Hepatocyte (in vitro differentiated cells): ENCODE data around the gene ENTR1. TPM values are rescaled to one million over a fixed set of nuclear protein-coding genes. Genes with fewer than 3 reads are reported as not detected.

Source experiments
- DNase-seq: peaks from one replicate; pipeline ENCODE4 v3.0.0-alpha.2; 2016; ENCODE audit warnings: low spot score
- H2AFZ ChIP-seq: fragments of 200-600 bp; sonication (generic); 2 replicates; pipeline ENCODE4 v1.6.0; 2016; ENCODE audit warnings: antibody characterized with exemption, mild to moderate bottlenecking
- H3K27ac ChIP-seq: fragments of 200-600 bp; sonication (generic); 2 replicates; pipeline ENCODE4 v1.5.1; 2016; ENCODE audit warnings: mild to moderate bottlenecking
- H3K27me3 ChIP-seq: fragments of 200-600 bp; sonication (generic); 2 replicates; pipeline ENCODE4 v1.6.1; 2016
- H3K36me3 ChIP-seq: fragments of 200-600 bp; sonication (generic); replicated peaks from 2 replicates; pipeline ENCODE4 v1.5.1; 2016; ENCODE audit warnings: low read depth; ENCODE audit not compliant: insufficient read depth
- H3K4me1 ChIP-seq: fragments of 200-600 bp; sonication (generic); 2 replicates; pipeline ENCODE4 v1.5.1; 2016; ENCODE audit warnings: mild to moderate bottlenecking, moderate library complexity; ENCODE audit not compliant: insufficient read depth
- H3K4me2 ChIP-seq: fragments of 200-600 bp; sonication (generic); 2 replicates; pipeline ENCODE4 v1.6.0; 2016
- H3K4me3 ChIP-seq: fragments of 200-600 bp; sonication (generic); 2 replicates; pipeline ENCODE4 v1.5.1; 2016; ENCODE audit warnings: mild to moderate bottlenecking
- H3K79me2 ChIP-seq: fragments of 200-600 bp; sonication (generic); 2 replicates; pipeline ENCODE4 v1.6.0; 2017; ENCODE audit warnings: mild to moderate bottlenecking
- H3K9me2 ChIP-seq: fragments of 200-600 bp; sonication (generic); replicated peaks from 2 replicates; pipeline ENCODE4 v1.6.0; 2017; ENCODE audit warnings: mild to moderate bottlenecking; ENCODE audit not compliant: insufficient read depth
- H3K9me3 ChIP-seq: fragments of 200-600 bp; sonication (generic); 2 replicates; pipeline ENCODE4 v1.5.1; 2016; ENCODE audit warnings: low read depth, mild to moderate bottlenecking
- H4K20me1 ChIP-seq: fragments of 200-600 bp; sonication (generic); 2 replicates; pipeline ENCODE4 v1.6.0; 2016; ENCODE audit warnings: mild to moderate bottlenecking; ENCODE audit not compliant: insufficient read depth, poor library complexity, severe bottlenecking
- CTCF ChIP-seq: fragments of 200-600 bp; sonication (generic); IDR thresholded peaks from 2 replicates; pipeline ENCODE4 v1.5.1; 2016; ENCODE audit warnings: antibody characterized with exemption, mild to moderate bottlenecking; ENCODE audit not compliant: poor library complexity
- EZH2 ChIP-seq: fragments of 200-600 bp; sonication (generic); IDR thresholded peaks from 2 replicates; pipeline ENCODE4 v1.6.1; 2016; ENCODE audit warnings: antibody characterized with exemption, mild to moderate bottlenecking, borderline replicate concordance
- EZH2phosphoT487 ChIP-seq: fragments of 200-600 bp; sonication (generic); IDR thresholded peaks from one replicate; pipeline ENCODE4 v1.6.1; 2018; ENCODE audit warnings: antibody characterized with exemption, mild to moderate bottlenecking, low read depth, moderate library complexity; ENCODE audit not compliant: unreplicated experiment, severe bottlenecking
- WGBS: methylation state at CpG from one replicate; pipeline ENCODE4 v1.1.6; 2016; ENCODE audit warnings: low lambda C conversion rate; ENCODE audit errors: missing lambda C conversion rate; 5-methylcytosine and 5-hydroxymethylcytosine counted together
- polyA plus RNA-seq: library from polyadenylated mRNA; unstranded; fragments of >200 nt; fragmentation: Nextera tagmentation; extraction: Ambion mirVana; gene quantifications from 2 replicates; pipeline ENCODE4 v1.2.1, GENCODE V29; 2016
- total RNA-seq: library from RNA; depleted of rRNA; stranded (reverse); fragments of >200 nt; gene quantifications from 2 replicates; pipeline ENCODE4 v1.2.3, GENCODE V29; 2014

The ENTR1 gene
- total and polyA plus RNA-seq, 2 experiments from 2014 or later, result 33.5 to 50.1 TPM

GRCh38 chr9:136381966-136382513 lies 28.4 kb downstream of the ENTR1 start:
- Histone ChIP-seq H4K20me1 (no peaks in the 10 kb centered on the region), H3K27ac (no peak overlapping the region), H3K36me3 (no peaks in the 10 kb centered on the region), H2AFZ (no peak overlapping the region), H3K4me3 (no peak overlapping the region), H3K9me3 (no peaks in the 10 kb centered on the region), H3K9me2 (no peaks in the 10 kb centered on the region), H3K4me1 (no peaks in the 10 kb centered on the region), H3K27me3 (no peaks in the 10 kb centered on the region), H3K4me2 (no peak overlapping the region), H3K79me2 (no peaks in the 10 kb centered on the region)
- 92% methylated on average over 25 of the region's 25 CpGs for WGBS
- no peak for TF ChIP-seq EZH2phosphoT487
- TF ChIP-seq CTCF, result no peak
- TF ChIP-seq EZH2, result no peak
- no peak for DNase-seq

GRCh38 chr9:136381311-136381710 lies 29.1 kb downstream of the ENTR1 start:
- H3K36me3 ChIP-seq, result no peaks in the 10 kb centered on the region
- no peaks in the 10 kb centered on the region for H4K20me1 ChIP-seq
- WGBS, result 92% methylated on average over 8 of the region's 9 CpGs
- H3K4me1 ChIP-seq, result no peaks in the 10 kb centered on the region
- no peaks in the 10 kb centered on the region for H3K9me3 ChIP-seq
- H3K27ac ChIP-seq, result no peak overlapping the region
- no peaks in the 10 kb centered on the region for H3K9me2 ChIP-seq
- H3K4me2 ChIP-seq, result no peak overlapping the region
- no peak for DNase-seq
- TF ChIP-seq CTCF (no peak), EZH2phosphoT487 (no peak), EZH2 (no peak)
- no peak overlapping the region for H3K4me3 ChIP-seq
- no peaks in the 10 kb centered on the region for H3K79me2 ChIP-seq
- H2AFZ ChIP-seq, result no peak overlapping the region
- no peaks in the 10 kb centered on the region for H3K27me3 ChIP-seq

- H3K4me3 ChIP-seq, result no peak overlapping the region
- H3K79me2 ChIP-seq, result no peaks in the 10 kb centered on the region
- H3K9me2 ChIP-seq, result no peaks in the 10 kb centered on the region
- H3K27ac ChIP-seq, result no peak overlapping the region
- 95% methylated on average over 16 of the region's 17 CpGs for WGBS
- H2AFZ ChIP-seq, result no peak overlapping the region
- no peak overlapping the region for H3K4me2 ChIP-seq
- H3K27me3 ChIP-seq, result no peaks in the 10 kb centered on the region
- TF ChIP-seq CTCF (no peak), EZH2 (no peak), EZH2phosphoT487 (no peak)
- H3K36me3 ChIP-seq, result no peaks in the 10 kb centered on the region
- H4K20me1 ChIP-seq, result no peaks in the 10 kb centered on the region
- H3K9me3 ChIP-seq, result no peaks in the 10 kb centered on the region
- H3K4me1 ChIP-seq, result no peaks in the 10 kb centered on the region
- DNase-seq, result no peak
Measured at GRCh38 chr9:136380381-136380780, 30.0 kb downstream of the ENTR1 start.

GRCh38 chr9:136379891-136380290 lies 30.5 kb downstream of the ENTR1 start:
- H3K4me1 ChIP-seq, result no peaks in the 10 kb centered on the region
- no peaks in the 10 kb centered on the region for H3K9me3 ChIP-seq
- no peak overlapping the region for H3K4me2 ChIP-seq
- TF ChIP-seq EZH2phosphoT487, result no peak
- TF ChIP-seq CTCF, result no peak
- no peak overlapping the region for H2AFZ ChIP-seq
- H3K4me3 ChIP-seq, result no peak overlapping the region
- H3K79me2 ChIP-seq, result no peaks in the 10 kb centered on the region
- no peaks in the 10 kb centered on the region for H3K9me2 ChIP-seq
- WGBS, result 97% methylated on average over 11 of the region's 11 CpGs
- no peak overlapping the region for H3K27ac ChIP-seq
- DNase-seq, result no peak
- H4K20me1 ChIP-seq, result no peaks in the 10 kb centered on the region
- no peaks in the 10 kb centered on the region for H3K27me3 ChIP-seq
- no peaks in the 10 kb centered on the region for H3K36me3 ChIP-seq
